HepG2 (cell line): ENCODE measurements around the gene SH2D2A. TPM values are rescaled to one million over a fixed set of nuclear protein-coding genes. Genes with fewer than 3 reads are reported as not detected.

Experiments used
- ATAC-seq: fragments of 200-7000 bp; cut with Tn5 transposase; 3 replicates; pipeline ENCODE4 v1.9.1; 2020; ENCODE audit warnings: mild to moderate bottlenecking, moderate library complexity
- BruUV-seq: library from RNA; stranded (reverse); fragments of 400-500 nt; replicated peaks from 2 replicates; lab custom pipeline; 2021; lab: Mats Ljungman, UMichigan
- CTCF ChIA-PET: fragments of 300-600 bp; formaldehyde crosslinking; extraction: SDS; loops from one replicate; lab custom pipeline; 2021; ENCODE audit warnings: low total read pairs, inconsistent platforms, low intra/inter-chr PET ratio; lab: Yijun Ruan, JAX
- POLR2A ChIA-PET: fragments of 350-600 bp; sonication (Branson Sonifier 250); formaldehyde crosslinking; loops from one replicate; lab custom pipeline; 2020; ENCODE audit warnings: antibody characterized with exemption, inconsistent platforms; lab: Yijun Ruan, JAX
- DNase-seq: peaks from one replicate; pipeline ENCODE4 v3.0.0-alpha.2; 2015; ENCODE audit warnings: low spot score
- FAIRE-seq: peaks from 3 replicates; lab custom pipeline; 2011; peaks lifted over from hg19 to GRCh38; lab: Jason Lieb, UNC
- H2AFZ ChIP-seq: one replicate; pipeline ENCODE4 v1.6.1; 2011; ENCODE audit warnings: low read length, inconsistent platforms
- H3K27ac ChIP-seq: fragments of 300-600 bp; 3 replicates; pipeline ENCODE4 v1.8.0; 2011; ENCODE audit warnings: mixed run types, mild to moderate bottlenecking, mixed read lengths, low read length, inconsistent platforms; ENCODE audit not compliant: insufficient read depth; ENCODE audit errors: extremely low read length
- H3K27me3 ChIP-seq, 2 experiments: fragments of 200-600 bp in 1 of 2; 2 replicates in 1 of 2; 3 replicates in 1 of 2; pipeline versions ENCODE4 v1.6.0 to v1.8.0; 2011; ENCODE audit warnings: low read length in 2 of 2, mild to moderate bottlenecking in 2 of 2, moderate library complexity in 2 of 2, inconsistent platforms in 1 of 2; ENCODE audit not compliant: insufficient read depth in 2 of 2, control insufficient read depth in 1 of 2
- H3K36me3 ChIP-seq, 2 experiments: fragments of 200-600 bp in 1 of 2; replicated peaks in 1 of 2; 2 replicates in 1 of 2; 3 replicates in 1 of 2; pipeline versions ENCODE4 v1.5.1 to v1.8.0; 2011; ENCODE audit warnings: low read length in 2 of 2, inconsistent platforms in 1 of 2; ENCODE audit not compliant: insufficient read depth in 2 of 2, control insufficient read depth in 1 of 2
- H3K4me1 ChIP-seq: 2 replicates; pipeline ENCODE4 v1.5.1; 2012; ENCODE audit warnings: low read length, inconsistent platforms; ENCODE audit not compliant: insufficient read depth
- H3K4me2 ChIP-seq: 2 replicates; pipeline ENCODE4 v1.6.0; 2011; ENCODE audit warnings: low read depth, low read length, inconsistent platforms
- H3K4me3 ChIP-seq, 3 experiments: fragments of 200-600 bp in 1 of 3; sonication (generic), shearing (Covaris generic) in 1 of 3; replicated peaks in 1 of 3; 2 replicates each; pipeline ENCODE4 v1.5.1; 2011 to 2016; ENCODE audit warnings: low read length in 3 of 3, inconsistent platforms in 2 of 3, low read depth in 2 of 3, mild to moderate bottlenecking in 2 of 3, control low read depth in 1 of 3, mixed read lengths in 1 of 3; ENCODE audit not compliant: insufficient read depth in 1 of 3
- H3K79me2 ChIP-seq: one replicate; pipeline ENCODE4 v1.6.1; 2011; ENCODE audit warnings: low read length, inconsistent platforms; ENCODE audit not compliant: insufficient read depth
- H3K9ac ChIP-seq: 2 replicates; pipeline ENCODE4 v1.6.0; 2011; ENCODE audit warnings: mild to moderate bottlenecking, low read depth, low read length, inconsistent platforms; ENCODE audit not compliant: insufficient read depth
- H3K9me3 ChIP-seq: 2 replicates; pipeline ENCODE4 v1.5.1; 2012; ENCODE audit warnings: mild to moderate bottlenecking, low read length
- H4K20me1 ChIP-seq: 2 replicates; pipeline ENCODE4 v1.6.0; 2011; ENCODE audit warnings: inconsistent platforms, mild to moderate bottlenecking, low read length, moderate library complexity; ENCODE audit not compliant: insufficient read depth
- ATF3 ChIP-seq: sonication (generic); formaldehyde crosslinking; IDR thresholded peaks from 2 replicates; pipeline ENCODE4 v1.4.0; 2020; ENCODE audit warnings: missing genetic modification reagents
- BCL3 ChIP-seq: sonication (generic); formaldehyde crosslinking; IDR thresholded peaks from 2 replicates; pipeline ENCODE4 v1.5.1; 2020; ENCODE audit warnings: mild to moderate bottlenecking, missing genetic modification reagents, moderate library complexity
- FOXK1 ChIP-seq: sonication (generic); formaldehyde crosslinking; IDR thresholded peaks from 2 replicates; pipeline ENCODE4 v1.4.0; 2020; ENCODE audit warnings: low read depth, missing genetic modification reagents, borderline replicate concordance
- GMEB1 ChIP-seq: sonication (generic); formaldehyde crosslinking; IDR thresholded peaks from 2 replicates; pipeline ENCODE4 v1.5.1; 2020; ENCODE audit warnings: missing genetic modification reagents, mild to moderate bottlenecking, borderline replicate concordance
- ISL2 ChIP-seq: sonication (generic); formaldehyde crosslinking; IDR thresholded peaks from 2 replicates; pipeline ENCODE4 v1.5.0; 2020; ENCODE audit warnings: missing genetic modification reagents
- NONO ChIP-seq, 2 experiments: fragments of 450-650 bp in 1 of 2; sonication (generic) in 1 of 2; formaldehyde crosslinking in 1 of 2; IDR thresholded peaks in 1 of 2; conservative IDR thresholded peaks in 1 of 2; 2 replicates each; pipeline versions ENCODE4 v1.6.1 to v1.8.0; 2017 to 2022; ENCODE audit warnings: mild to moderate bottlenecking in 1 of 2, missing genetic modification reagents in 1 of 2, moderate library complexity in 1 of 2
- REL ChIP-seq: sonication (generic); formaldehyde crosslinking; conservative IDR thresholded peaks from 2 replicates; pipeline ENCODE4 v1.8.0; 2022; ENCODE audit warnings: mild to moderate bottlenecking, missing genetic modification reagents, moderate library complexity
- THRA ChIP-seq: sonication (generic); formaldehyde crosslinking; IDR thresholded peaks from 2 replicates; pipeline ENCODE4 v1.4.0; 2020; ENCODE audit warnings: missing genetic modification reagents, borderline replicate concordance
- ZBTB25 ChIP-seq: IDR thresholded peaks from 2 replicates; pipeline ENCODE4 v1.6.1; 2018; ENCODE audit warnings: missing genetic modification reagents
- ZMAT5 ChIP-seq: sonication (generic); formaldehyde crosslinking; IDR thresholded peaks from 2 replicates; pipeline ENCODE4 v1.5.0; 2020; ENCODE audit warnings: mild to moderate bottlenecking, low read depth, missing genetic modification reagents, borderline replicate concordance
- ZNF17 ChIP-seq: sonication (generic); formaldehyde crosslinking; IDR thresholded peaks from 2 replicates; pipeline ENCODE4 v1.5.0; 2020; ENCODE audit warnings: mild to moderate bottlenecking, missing genetic modification reagents
- ZNF550 ChIP-seq: sonication (generic); formaldehyde crosslinking; IDR thresholded peaks from 2 replicates; pipeline ENCODE4 v1.4.0; 2020; ENCODE audit warnings: mild to moderate bottlenecking, missing genetic modification reagents, borderline replicate concordance
- ZNF691 ChIP-seq: sonication (generic); formaldehyde crosslinking; IDR thresholded peaks from 2 replicates; pipeline ENCODE4 v1.4.0; 2020; ENCODE audit warnings: missing genetic modification reagents, low read depth, mild to moderate bottlenecking, borderline replicate concordance
- ZNF776 ChIP-seq: sonication (generic); formaldehyde crosslinking; IDR thresholded peaks from 2 replicates; pipeline ENCODE4 v1.4.0; 2020; ENCODE audit warnings: mild to moderate bottlenecking, missing genetic modification reagents
- ZSCAN22 ChIP-seq: sonication (generic); formaldehyde crosslinking; IDR thresholded peaks from 2 replicates; pipeline ENCODE4 v1.4.0; 2020; ENCODE audit warnings: mild to moderate bottlenecking, missing genetic modification reagents
- WGBS: methylation state at CpG from one replicate; pipeline ENCODE4 v1.1.6; 2017; ENCODE audit warnings: low lambda C conversion rate; 5-methylcytosine and 5-hydroxymethylcytosine counted together
- in situ Hi-C: cut with HindIII; loops from 2 replicates; pipeline ENCODE4 v1.10.0; 2017; ENCODE audit warnings: low pct_unique_long_range_greater_than_20kb; ENCODE audit not compliant: extremely low pct_ligation_motif_present
- intact Hi-C: fragments of 100-400 bp; cut with micrococcal nuclease; formaldehyde crosslinking; loops from one replicate; pipeline ENCODE4 v1.10.0; 2022; ENCODE audit not compliant: unreplicated experiment
- polyA plus RNA-seq, 8 experiments: library from polyadenylated mRNA; depleted of rRNA in 3 of 8; stranded (reverse) in 7 of 8; unstranded in 1 of 8; fragments of >200 nt; fragmentation: Illumina TruSeq in 4 of 8; extraction: Trizol in 4 of 8; gene quantifications; 2 replicates each; pipeline versions ENCODE4 v1.2.1 to v1.2.3, GENCODE V29; 2011 to 2016; ENCODE audit warnings: low read depth in 4 of 8, missing spikeins in 1 of 8, mixed read lengths in 1 of 8; ENCODE audit not compliant: insufficient read depth in 1 of 8
- total RNA-seq, 5 experiments: library from RNA; depleted of rRNA; stranded (reverse); fragments of >200 nt; fragmentation: Illumina TruSeq; extraction: Trizol; gene quantifications; 2 replicates each; pipeline ENCODE4 v1.2.3, GENCODE V29; 2016; ENCODE audit warnings: low read depth in 1 of 5

Gene SH2D2A
- total and polyA plus RNA-seq, 2 of the 13 experiments (the other 11 are each of a cell fraction or from before 2014, with no cell fraction given), result 0.57 to 0.73 TPM

- TF ChIP-seq ATF3 (CRISPR knock-in tag) (no peak), GMEB1 (no peak), ZNF776 (CRISPR knock-in tag) (no peak), FOXK1 (CRISPR knock-in tag) (no peak), ZMAT5 (no peak), BCL3 (CRISPR knock-in tag) (no peak), ISL2 (CRISPR knock-in tag) (no peak), ZSCAN22 (CRISPR knock-in tag) (no peak), ZNF17 (CRISPR knock-in tag) (no peak), REL (CRISPR knock-in tag) (no peak), THRA (CRISPR knock-in tag) (no peak), NONO (IDR thresholded peaks at IDR 0.05) (no peak), NONO (CRISPR knock-in tag; conservative IDR thresholded peaks at IDR 0.05) (no peak), ZBTB25 (CRISPR knock-in tag) (no peak), ZNF550 (CRISPR knock-in tag) (no peak), ZNF691 (CRISPR knock-in tag) (no peak)
- Histone ChIP-seq H4K20me1 (0 out of 2 replicates have a peak, but pooled peaks cover 5% of the 10 kb centered on the region), H3K9ac (no peak overlapping the region), H3K4me2 (no peak overlapping the region), H2AFZ (no peak overlapping the region), H3K4me1 (no peaks in the 10 kb centered on the region), H3K36me3 (no peaks in the 10 kb centered on the region), H3K4me3 (no peak overlapping the region), H3K9me3 (no peaks in the 10 kb centered on the region), H3K27me3 (peaks cover 1 to 54% of the 10 kb centered on the region in 2 experiments; a peak in 3 of 5 replicates), H3K79me2 (no peaks in the 10 kb centered on the region), H3K27ac (no peak overlapping the region)
- ATAC-seq (no peak), FAIRE-seq (no peak), DNase-seq (no peak)
- CTCF ChIA-PET, result no interaction called here
- in situ Hi-C loops, result no loop called here
- 5% methylated on average over 4 of the region's 8 CpGs for WGBS
- POLR2A ChIA-PET, result interaction anchor here (0.7 kb wide), 1 partner anchor 112 kb away, joined by 3 read pairs; the partner anchor contains the start of genes ISG20L2 and METTL25B
- no TSS peak for BruUV-seq
- intact Hi-C loops, result no loop called here
Observed at GRCh38 chr1:156840186-156840897, 23.7 kb upstream of the SH2D2A start.
